Breast epithelium (tissue), 3 donors: ENCODE results near the gene CXorf65.

Source experiments
- CTCF ChIP-seq, 3 donors: fragments of 450-650 bp; IDR thresholded peaks; one replicate each; pipeline ENCODE4 v1.5.1; 2016 to 2017; ENCODE audit warnings: antibody characterized with exemption in 3 of 3, mild to moderate bottlenecking in 3 of 3, moderate library complexity in 3 of 3
- POLR2A ChIP-seq: fragments of 450-650 bp; IDR thresholded peaks from one replicate; pipeline ENCODE4 v1.6.1; 2016; ENCODE audit warnings: antibody characterized with exemption, mild to moderate bottlenecking, moderate library complexity

GRCh38 chrX:71154196-71154595 lies 47.7 kb upstream of the CXorf65 start:
- TF ChIP-seq CTCF (IDR thresholded peaks at IDR 0.05) (no peak), POLR2A (no peak)
